A549 (cell line): ENCODE results near the gene RHBDD3.

Source experiments
- EP300 ChIP-seq, 2 experiments: fragments of >200 bp; sonication (Bioruptor Twin); formaldehyde crosslinking; IDR thresholded peaks; 2 replicates in 1 of 2; 3 replicates in 1 of 2; pipeline ENCODE4 v1.6.1; 2016 to 2017
- PHF8 ChIP-seq: fragments of 200-600 bp; sonication (generic); IDR thresholded peaks from 2 replicates; pipeline ENCODE4 v1.6.1; 2016; ENCODE audit warnings: low read depth, mild to moderate bottlenecking, antibody characterized with exemption, moderate library complexity, borderline replicate concordance
- POLR2A ChIP-seq: IDR thresholded peaks from 2 replicates; pipeline ENCODE4 v1.6.1; 2012; ENCODE audit warnings: mild to moderate bottlenecking, low read length
- TF ChIP-seq, protein P1 (sequence below): fragments of >200 bp; sonication (Bioruptor Twin); formaldehyde crosslinking; IDR thresholded peaks from 3 replicates; pipeline ENCODE4 v1.5.1; 2016
- TF ChIP-seq, protein P2 (sequence below): fragments of 150-350 bp; IDR thresholded peaks from 2 replicates; pipeline ENCODE4 v1.6.1; 2014; ENCODE audit warnings: low read depth, mild to moderate bottlenecking, low read length

DNA sequence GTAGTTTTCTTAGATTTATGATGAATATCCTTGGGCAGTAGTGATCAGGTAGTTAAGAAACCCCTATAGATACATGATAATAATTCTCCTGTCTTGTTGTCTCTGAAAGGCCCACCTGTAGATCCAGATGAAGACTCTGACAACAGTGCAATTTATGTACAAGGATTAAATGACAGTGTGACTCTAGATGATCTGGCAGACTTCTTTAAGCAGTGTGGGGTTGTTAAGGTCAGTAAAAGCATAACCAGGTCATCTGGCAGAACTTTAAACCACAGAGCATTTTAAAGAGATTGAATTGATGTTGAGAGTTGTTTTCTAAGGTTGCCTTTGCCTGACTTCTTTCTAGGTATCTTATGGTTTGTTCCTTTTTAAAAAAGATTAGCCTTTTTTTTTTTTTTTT is 24.6 kb upstream of the RHBDD3 start:
- TF ChIP-seq, protein P1, sequence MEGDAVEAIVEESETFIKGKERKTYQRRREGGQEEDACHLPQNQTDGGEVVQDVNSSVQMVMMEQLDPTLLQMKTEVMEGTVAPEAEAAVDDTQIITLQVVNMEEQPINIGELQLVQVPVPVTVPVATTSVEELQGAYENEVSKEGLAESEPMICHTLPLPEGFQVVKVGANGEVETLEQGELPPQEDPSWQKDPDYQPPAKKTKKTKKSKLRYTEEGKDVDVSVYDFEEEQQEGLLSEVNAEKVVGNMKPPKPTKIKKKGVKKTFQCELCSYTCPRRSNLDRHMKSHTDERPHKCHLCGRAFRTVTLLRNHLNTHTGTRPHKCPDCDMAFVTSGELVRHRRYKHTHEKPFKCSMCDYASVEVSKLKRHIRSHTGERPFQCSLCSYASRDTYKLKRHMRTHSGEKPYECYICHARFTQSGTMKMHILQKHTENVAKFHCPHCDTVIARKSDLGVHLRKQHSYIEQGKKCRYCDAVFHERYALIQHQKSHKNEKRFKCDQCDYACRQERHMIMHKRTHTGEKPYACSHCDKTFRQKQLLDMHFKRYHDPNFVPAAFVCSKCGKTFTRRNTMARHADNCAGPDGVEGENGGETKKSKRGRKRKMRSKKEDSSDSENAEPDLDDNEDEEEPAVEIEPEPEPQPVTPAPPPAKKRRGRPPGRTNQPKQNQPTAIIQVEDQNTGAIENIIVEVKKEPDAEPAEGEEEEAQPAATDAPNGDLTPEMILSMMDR = no peak
- TF ChIP-seq POLR2A = no peak
- TF ChIP-seq EP300 (IDR thresholded peaks at IDR 0.05) = no peak
- no peak for TF ChIP-seq PHF8
- TF ChIP-seq, protein P2, sequence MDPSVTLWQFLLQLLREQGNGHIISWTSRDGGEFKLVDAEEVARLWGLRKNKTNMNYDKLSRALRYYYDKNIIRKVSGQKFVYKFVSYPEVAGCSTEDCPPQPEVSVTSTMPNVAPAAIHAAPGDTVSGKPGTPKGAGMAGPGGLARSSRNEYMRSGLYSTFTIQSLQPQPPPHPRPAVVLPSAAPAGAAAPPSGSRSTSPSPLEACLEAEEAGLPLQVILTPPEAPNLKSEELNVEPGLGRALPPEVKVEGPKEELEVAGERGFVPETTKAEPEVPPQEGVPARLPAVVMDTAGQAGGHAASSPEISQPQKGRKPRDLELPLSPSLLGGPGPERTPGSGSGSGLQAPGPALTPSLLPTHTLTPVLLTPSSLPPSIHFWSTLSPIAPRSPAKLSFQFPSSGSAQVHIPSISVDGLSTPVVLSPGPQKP = no peak
